ENCODE measurements around the gene OBI1. TPM values are rescaled to one million over a fixed set of nuclear protein-coding genes. Genes with fewer than 3 reads are reported as not detected.

OBI1 gene
- total RNA-seq, 1 experiment from 2014 or later: 14.0 TPM

- TF ChIP-seq ZBTB33 (IDR thresholded peaks at IDR 0.05; ENCODE audit: extremely low read depth, insufficient replicate concordance, low read length) (no peak), EZH2 (IDR thresholded peaks at IDR 0.05) (no peak), ATF3 (IDR thresholded peaks at IDR 0.05) (no peak), YY1 (IDR thresholded peaks at IDR 0.05; ENCODE audit: extremely low read depth, insufficient replicate concordance, low read depth, low read length) (no peak), POLR2AphosphoS5 (IDR thresholded peaks at IDR 0.05; ENCODE audit: low read depth, low read length) (no peak), TCF7L2 (IDR thresholded peaks at IDR 0.05; ENCODE audit: borderline replicate concordance, extremely low read depth, insufficient read depth, insufficient read length) (no peak), ZFX (IDR thresholded peaks at IDR 0.05) (no peak), EGR1 (IDR thresholded peaks at IDR 0.05; ENCODE audit: low read depth) (no peak), JUND (IDR thresholded peaks at IDR 0.05) (no peak), SP1 (IDR thresholded peaks at IDR 0.05; ENCODE audit: low read depth) (no peak)
Measured at GRCh38 chr13:78596736-78597601, 62.0 kb downstream of the OBI1 start (continued).

- H4K20me1 ChIP-seq (ENCODE audit: insufficient read depth): no peaks in the 10 kb centered on the region; the same call in 1 of the 2 replicates
- ChIA-PET CTCF (no interaction called here), RAD21 (ENCODE audit: low non-redundant PET in 1 of 2, low total read pairs in 2 of 2, uncharacterized antibody in 2 of 2, unreplicated experiment in 2 of 2) (no interaction called here), POLR2A (interaction anchor here (0.6 kb wide), 1 partner anchor 886 kb away, joined by 3 read pairs; no protein-coding TSS in a partner anchor)
- no peak overlapping the region for H3K27ac ChIP-seq (ENCODE audit: low read depth, low read length)
- no peak overlapping the region for H3K4me3 ChIP-seq (replicated peaks in 1 of 2; ENCODE audit: low read depth in 1 of 2, low read length in 2 of 2)
- ATAC-seq: no peak
- H3K36me3 ChIP-seq (ENCODE audit: control insufficient read depth in 1 of 2, insufficient read depth in 2 of 2, low read length in 2 of 2): no peaks in the 10 kb centered on the region
- H3K79me2 ChIP-seq (ENCODE audit: insufficient read depth, low read length): no peaks in the 10 kb centered on the region
- H3K9ac ChIP-seq (ENCODE audit: low read length): no peak overlapping the region
- no peaks in the 10 kb centered on the region for H3K9me3 ChIP-seq (ENCODE audit: control insufficient read depth in 1 of 2, insufficient read depth in 1 of 2, low read depth in 1 of 2, low read length in 2 of 2)
- BruUV-seq (replicated peaks): no TSS peak
- H3K4me2 ChIP-seq (ENCODE audit: low read length): no peak overlapping the region
- no peaks in the 10 kb centered on the region for H3K4me1 ChIP-seq (ENCODE audit: control insufficient read depth in 1 of 2, insufficient read depth in 2 of 2, low read length in 2 of 2)
- H3K27me3 ChIP-seq (ENCODE audit: insufficient read depth, low read length): peaks cover 42% of the 10 kb centered on the region
- intact Hi-C loops (cut with micrococcal nuclease): no loop called here
- DNase-seq (ENCODE audit: low read depth, low spot score): no peak
- no peaks in the 10 kb centered on the region for H3K9me2 ChIP-seq (ENCODE audit: insufficient read depth)
- no peak overlapping the region for H2AFZ ChIP-seq (ENCODE audit: low read depth, low read length, poor library complexity, severe bottlenecking)
- TF ChIP-seq SP1 (IDR thresholded peaks at IDR 0.05; ENCODE audit: low read depth): no peak
- no peak for TF ChIP-seq CBX3 (IDR thresholded peaks at IDR 0.05; ENCODE audit: low read depth)
- no peak for TF ChIP-seq CEBPB (IDR thresholded peaks at IDR 0.05; ENCODE audit: low read depth)
- TF ChIP-seq RAD21 (IDR thresholded peaks at IDR 0.05; ENCODE audit: low read depth): no peak
- TF ChIP-seq SRF (IDR thresholded peaks at IDR 0.05; ENCODE audit: low read depth): no peak
- TF ChIP-seq EGR1 (IDR thresholded peaks at IDR 0.05; ENCODE audit: low read depth): no peak
- TF ChIP-seq SIN3A (IDR thresholded peaks at IDR 0.05; ENCODE audit: low read depth): no peak
- TF ChIP-seq REST (IDR thresholded peaks at IDR 0.05; ENCODE audit: low read depth): no peak
- no peak for TF ChIP-seq ZFX (IDR thresholded peaks at IDR 0.05)
- TF ChIP-seq FOSL1 (IDR thresholded peaks at IDR 0.05; ENCODE audit: low read depth): no peak
- TF ChIP-seq JUND (IDR thresholded peaks at IDR 0.05): no peak
- TF ChIP-seq YY1 (IDR thresholded peaks at IDR 0.05; ENCODE audit: extremely low read depth, insufficient replicate concordance, low read depth, low read length): no peak
- no peak for TF ChIP-seq MAX (IDR thresholded peaks at IDR 0.05)
- TF ChIP-seq EZH2phosphoT487 (IDR thresholded peaks at IDR 0.05; ENCODE audit: borderline replicate concordance): no peak
Measured at GRCh38 chr13:78596399-78596735, 62.6 kb downstream of the OBI1 start.
